Hypothalamus (tissue), 51 donors: ENCODE results near the gene C12orf57.

ENCODE experiments used
- DNase-seq, 51 donors: peaks; one replicate each; lab custom pipeline; 2025; lab: John Stamatoyannopoulos, UW

C12orf57 gene

GRCh38 chr12:6917491-6918231 lies 26.2 kb upstream of the C12orf57 start:
- no peak for DNase-seq

- DNase-seq = no peak
Observed at GRCh38 chr12:6919588-6919987, 24.2 kb upstream of the C12orf57 start.

- no peak for DNase-seq
Observed at GRCh38 chr12:6921539-6921938, 22.3 kb upstream of the C12orf57 start.

- no peak for DNase-seq
Observed at GRCh38 chr12:6921996-6922946, 21.6 kb upstream of the C12orf57 start.

GRCh38 chr12:6923003-6923732 lies 20.7 kb upstream of the C12orf57 start:
- DNase-seq = no peak

- DNase-seq = peak in 1 of 51 donors; percentile 46
Observed at GRCh38 chr12:6923851-6924250, 20.0 kb upstream of the C12orf57 start.

- peak in 1 of 51 donors; percentile 62 for DNase-seq
Observed at GRCh38 chr12:6925239-6925539, 18.6 kb upstream of the C12orf57 start.

- peak in 42 of 51 donors; percentile 26 to 84 (median 62) for DNase-seq
Observed at GRCh38 chr12:6925540-6926279, 18.1 kb upstream of the C12orf57 start.

GRCh38 chr12:6927379-6928021 lies 16.3 kb upstream of the C12orf57 start, which contains the start of gene ATN1:
Gene ATN1, plus strand, starts transcription at chr12:6927959. Its CDS starts 6,043 bp downstream, at chr12:6934002.
- DNase-seq = peak in 48 of 51 donors; percentile 43 to 90 (median 76)

GRCh38 chr12:6928022-6928702 lies 15.7 kb upstream of the C12orf57 start:
- peak in 15 of 51 donors; percentile 24 to 78 (median 41) for DNase-seq

GRCh38 chr12:6928703-6929407 lies 15.0 kb upstream of the C12orf57 start:
- DNase-seq = peak in 3 of 51 donors; percentile 37 to 59 (median 41)

- no peak for DNase-seq
Observed at GRCh38 chr12:6929466-6930452, 14.1 kb upstream of the C12orf57 start.

- DNase-seq = no peak
Observed at GRCh38 chr12:6932766-6933165, 11.1 kb upstream of the C12orf57 start.

GRCh38 chr12:6934110-6934509 lies 9.7 kb upstream of the C12orf57 start:
- DNase-seq = peak in 1 of 51 donors; percentile 16

GRCh38 chr12:6935371-6936193 lies 8.2 kb upstream of the C12orf57 start:
- no peak for DNase-seq

- no peak for DNase-seq
Observed at GRCh38 chr12:6936194-6936635, 7.6 kb upstream of the C12orf57 start.
